Breast epithelium (tissue), 4 donors: ENCODE measurements around the gene MYO1B. TPM values are rescaled to one million over a fixed set of nuclear protein-coding genes. Genes with fewer than 3 reads are reported as not detected.

ENCODE experiments used
- DNase-seq, 2 donors: peaks; one replicate each; pipeline ENCODE4 v3.0.0-alpha.2; 2019; ENCODE audit warnings: low spot score in 2 of 2
- H3K27ac ChIP-seq, 2 donors: fragments of 200-600 bp; sonication (generic) in 1 of 2; one replicate each; pipeline ENCODE4 v1.5.1; 2016 to 2019; ENCODE audit warnings: mild to moderate bottlenecking in 1 of 2
- H3K27me3 ChIP-seq, 2 donors: fragments of 200-600 bp; sonication (generic) in 1 of 2; one replicate each; pipeline versions ENCODE4 v1.5.1 to v1.6.0; 2017 to 2019; ENCODE audit warnings: control low read depth in 1 of 2, mild to moderate bottlenecking in 1 of 2
- H3K36me3 ChIP-seq: fragments of 200-600 bp; one replicate; pipeline ENCODE4 v1.5.1; 2019
- H3K4me1 ChIP-seq, 2 donors: fragments of 200-600 bp; sonication (generic); one replicate each; pipeline ENCODE4 v1.5.1; 2016 to 2019; ENCODE audit warnings: control low read depth in 1 of 2
- H3K4me3 ChIP-seq, 3 donors: fragments of 200-600 bp; sonication (generic); 1 replicate in 2 of 3; 2 replicates in 1 of 3; pipeline ENCODE4 v1.5.1; 2016 to 2019; ENCODE audit warnings: mild to moderate bottlenecking in 3 of 3, moderate library complexity in 2 of 3
- H3K9me3 ChIP-seq, 2 donors: fragments of 200-600 bp; sonication (generic) in 1 of 2; one replicate each; pipeline ENCODE4 v1.5.1; 2016 to 2019; ENCODE audit warnings: control low read depth in 1 of 2
- POLR2A ChIP-seq: fragments of 450-650 bp; IDR thresholded peaks from one replicate; pipeline ENCODE4 v1.6.1; 2016; ENCODE audit warnings: antibody characterized with exemption, mild to moderate bottlenecking, moderate library complexity
- POLR2AphosphoS5 ChIP-seq, 3 donors: sonication (generic); formaldehyde crosslinking; IDR thresholded peaks; one replicate each; pipeline ENCODE4 v1.6.1; 2017; ENCODE audit warnings: antibody characterized with exemption in 3 of 3
- intact Hi-C: fragments of 100-400 bp; cut with DNase I; formaldehyde crosslinking; loops from one replicate; pipeline ENCODE4 v1.15.1; 2023; ENCODE audit warnings: low total_unique reads
- total RNA-seq, 3 donors: library from RNA; depleted of rRNA; stranded (reverse); fragments of >200 nt; gene quantifications; one replicate each; pipeline ENCODE4 v1.1.0, GENCODE V29; 2016
- TF ChIP-seq, protein P1 (sequence below), 3 donors: fragments of 450-650 bp; IDR thresholded peaks; one replicate each; pipeline ENCODE4 v1.5.1; 2016 to 2017; ENCODE audit warnings: antibody characterized with exemption in 3 of 3, mild to moderate bottlenecking in 3 of 3, moderate library complexity in 3 of 3

Gene MYO1B
- total RNA-seq, 3 donors from 2014 or later = 34.1 to 73.9 (median 63.9) TPM

GRCh38 chr2:191253476-191253875 lies 8.3 kb downstream of the MYO1B start:
- H3K4me1 ChIP-seq = no peaks in the 10 kb centered on the region
- H3K27me3 ChIP-seq = no peaks in the 10 kb centered on the region
- H3K9me3 ChIP-seq = no peaks in the 10 kb centered on the region
- no peak for DNase-seq
- intact Hi-C loops = no loop called here
- no peak overlapping the region for H3K27ac ChIP-seq
- no peaks in the 10 kb centered on the region for H3K36me3 ChIP-seq
- H3K4me3 ChIP-seq = no peak overlapping the region
- TF ChIP-seq, protein P1, sequence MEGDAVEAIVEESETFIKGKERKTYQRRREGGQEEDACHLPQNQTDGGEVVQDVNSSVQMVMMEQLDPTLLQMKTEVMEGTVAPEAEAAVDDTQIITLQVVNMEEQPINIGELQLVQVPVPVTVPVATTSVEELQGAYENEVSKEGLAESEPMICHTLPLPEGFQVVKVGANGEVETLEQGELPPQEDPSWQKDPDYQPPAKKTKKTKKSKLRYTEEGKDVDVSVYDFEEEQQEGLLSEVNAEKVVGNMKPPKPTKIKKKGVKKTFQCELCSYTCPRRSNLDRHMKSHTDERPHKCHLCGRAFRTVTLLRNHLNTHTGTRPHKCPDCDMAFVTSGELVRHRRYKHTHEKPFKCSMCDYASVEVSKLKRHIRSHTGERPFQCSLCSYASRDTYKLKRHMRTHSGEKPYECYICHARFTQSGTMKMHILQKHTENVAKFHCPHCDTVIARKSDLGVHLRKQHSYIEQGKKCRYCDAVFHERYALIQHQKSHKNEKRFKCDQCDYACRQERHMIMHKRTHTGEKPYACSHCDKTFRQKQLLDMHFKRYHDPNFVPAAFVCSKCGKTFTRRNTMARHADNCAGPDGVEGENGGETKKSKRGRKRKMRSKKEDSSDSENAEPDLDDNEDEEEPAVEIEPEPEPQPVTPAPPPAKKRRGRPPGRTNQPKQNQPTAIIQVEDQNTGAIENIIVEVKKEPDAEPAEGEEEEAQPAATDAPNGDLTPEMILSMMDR (IDR thresholded peaks at IDR 0.05) = no peak
- TF ChIP-seq POLR2AphosphoS5 (IDR thresholded peaks at IDR 0.05) = no peak
- TF ChIP-seq POLR2A = no peak

- intact Hi-C loops = no loop called here
These were observed 10.1 kb downstream of the MYO1B start for GRCh38 chr2:191255271-191255670.

DNA sequence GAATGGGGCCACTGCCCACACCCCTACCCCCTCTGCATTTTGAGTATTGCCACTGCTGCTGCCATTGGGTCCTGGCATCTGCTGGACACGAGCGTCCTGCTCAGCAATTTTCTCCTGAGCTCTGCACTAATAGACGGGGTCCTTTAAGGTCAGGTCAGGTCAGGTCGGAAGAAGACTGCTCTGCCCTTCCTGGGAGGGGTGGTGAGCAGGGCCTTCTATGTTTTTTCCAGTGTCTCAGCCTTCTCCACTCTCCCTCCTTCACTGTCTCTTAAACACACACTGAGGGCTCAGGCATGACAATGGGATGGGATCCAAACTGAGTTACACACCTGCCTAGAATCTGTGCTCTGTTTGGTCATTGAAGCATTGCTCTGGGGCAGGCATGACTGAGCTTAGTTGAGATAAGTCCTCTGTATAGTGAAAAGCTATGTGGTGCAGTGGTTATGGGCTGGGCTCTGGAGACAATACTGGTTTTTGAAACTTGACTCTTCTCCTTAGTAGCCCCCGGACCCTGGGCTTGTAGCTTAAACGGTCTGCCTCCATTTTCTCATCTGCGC lies 10.6 kb downstream of the MYO1B start:
- no peak overlapping the region for H3K4me3 ChIP-seq
- no peaks in the 10 kb centered on the region for H3K4me1 ChIP-seq
- no peaks in the 10 kb centered on the region for H3K9me3 ChIP-seq
- no peak overlapping the region for H3K27ac ChIP-seq
- H3K36me3 ChIP-seq = no peaks in the 10 kb centered on the region
- DNase-seq = no peak
- TF ChIP-seq POLR2AphosphoS5 (IDR thresholded peaks at IDR 0.05) (no peak), POLR2A (no peak)
- TF ChIP-seq, protein P1 (IDR thresholded peaks at IDR 0.05) = no peak
- intact Hi-C loops = no loop called here
- H3K27me3 ChIP-seq = no peaks in the 10 kb centered on the region

More at GRCh38 chr2:191255271-191255670, 10.1 kb downstream of the MYO1B start:
- Histone ChIP-seq H3K9me3 (no peaks in the 10 kb centered on the region), H3K36me3 (no peaks in the 10 kb centered on the region), H3K27me3 (no peaks in the 10 kb centered on the region), H3K27ac (no peak overlapping the region), H3K4me3 (no peak overlapping the region), H3K4me1 (no peaks in the 10 kb centered on the region)
- no peak for DNase-seq
- TF ChIP-seq POLR2A (no peak), POLR2AphosphoS5 (IDR thresholded peaks at IDR 0.05) (no peak)
- TF ChIP-seq, protein P1 (IDR thresholded peaks at IDR 0.05) = no peak

- Histone ChIP-seq H3K4me3 (no peak overlapping the region), H3K27ac (no peak overlapping the region), H3K9me3 (no peaks in the 10 kb centered on the region), H3K27me3 (no peaks in the 10 kb centered on the region), H3K36me3 (no peaks in the 10 kb centered on the region), H3K4me1 (no peaks in the 10 kb centered on the region)
- TF ChIP-seq POLR2AphosphoS5 (IDR thresholded peaks at IDR 0.05) (no peak), POLR2A (no peak)
- TF ChIP-seq, protein P1 (IDR thresholded peaks at IDR 0.05) = no peak
- DNase-seq = no peak
- intact Hi-C loops = no loop called here
These were observed 12.7 kb downstream of the MYO1B start for GRCh38 chr2:191257934-191258333.

DNA sequence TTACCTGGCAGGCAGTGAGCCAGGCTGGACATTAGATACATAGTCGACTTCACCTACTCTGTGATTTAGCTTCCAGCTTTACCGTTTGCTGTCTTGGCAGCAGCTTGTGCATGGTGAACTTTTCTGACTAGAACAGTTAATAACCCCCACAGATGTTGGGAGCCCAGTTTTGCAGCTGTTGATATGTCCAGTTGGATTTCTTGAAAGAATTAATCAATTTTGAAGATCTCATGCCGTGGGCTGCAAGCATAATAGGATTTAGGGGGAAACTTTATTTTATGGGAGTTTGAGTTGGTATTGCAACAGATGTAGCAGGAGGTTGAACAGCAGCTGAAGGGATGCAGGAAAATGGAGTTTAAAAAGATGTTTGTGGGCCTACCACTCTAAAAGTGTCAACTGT lies 13.8 kb downstream of the MYO1B start:
- DNase-seq = no peak
- Histone ChIP-seq H3K36me3 (no peaks in the 10 kb centered on the region), H3K27ac (no peak overlapping the region), H3K4me1 (no peaks in the 10 kb centered on the region), H3K4me3 (no peak overlapping the region), H3K9me3 (no peaks in the 10 kb centered on the region), H3K27me3 (no peaks in the 10 kb centered on the region)
- intact Hi-C loops = no loop called here
- TF ChIP-seq, protein P1 (IDR thresholded peaks at IDR 0.05) = no peak
- TF ChIP-seq POLR2A (no peak), POLR2AphosphoS5 (IDR thresholded peaks at IDR 0.05) (no peak)
